ENCODE data around the gene TACR1. TPM values are rescaled to one million over a fixed set of nuclear protein-coding genes. Genes with fewer than 3 reads are reported as not detected.

TACR1 gene
- total and polyA plus RNA-seq, 2 of the 4 experiments (the other 2 are of a cell fraction), result under 0.01 to 0.09 TPM

DNA sequence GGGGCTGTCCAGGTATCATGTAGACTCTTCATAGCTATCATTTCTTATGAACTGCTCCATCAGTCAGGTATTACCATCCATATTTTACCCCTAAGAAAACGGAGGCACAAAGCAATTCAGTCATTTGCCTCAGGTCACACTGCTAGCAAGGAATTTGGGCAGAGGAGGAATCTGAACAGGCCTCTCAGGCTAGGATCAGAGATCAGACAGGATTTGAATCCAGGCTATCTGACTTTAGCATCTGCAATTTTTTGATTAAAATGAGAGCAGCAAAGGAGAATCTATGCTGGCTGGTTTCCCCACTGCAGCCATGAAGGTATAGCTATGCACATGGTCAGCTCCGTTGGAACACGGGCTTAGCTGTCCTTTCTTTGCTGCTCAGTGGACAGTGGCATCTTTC, 60.1 kb downstream of the TACR1 start:
- Histone ChIP-seq H3K9me1 (ENCODE audit: insufficient read depth, low read length) (no peaks in the 10 kb centered on the region), H2BK5ac (ENCODE audit: low read depth, low read length, poor library complexity, severe bottlenecking) (no peak overlapping the region), H4K5ac (ENCODE audit: low read depth, low read length) (no peak overlapping the region), H3K4ac (ENCODE audit: low read depth, low read length) (no peak overlapping the region), H3K36me3 (ENCODE audit: control insufficient read depth, insufficient read depth, low read length) (no peaks in the 10 kb centered on the region), H3K4me1 (ENCODE audit: control insufficient read depth, insufficient read depth, low read length) (peaks cover 4% of the 10 kb centered on the region; the same call in 1 of the 2 replicates), H2BK20ac (ENCODE audit: low read depth, low read length) (no peak overlapping the region), H3K4me2 (ENCODE audit: low read depth, low read length) (no peak overlapping the region), H2AK9ac (replicated peaks; ENCODE audit: low read depth, low read length, poor library complexity) (no peak overlapping the region), H2BK120ac (ENCODE audit: low read depth, low read length) (no peak overlapping the region), H4K8ac (ENCODE audit: low read depth in 2 of 2, low read length in 2 of 2) (no peak overlapping the region), H3K18ac (ENCODE audit: low read depth, low read length) (no peak overlapping the region), H3K9me3 (ENCODE audit: control insufficient read depth, insufficient read depth, low read length) (no peaks in the 10 kb centered on the region), H3K27ac (ENCODE audit: insufficient read depth, low read length) (no peak overlapping the region), H3K56ac (ENCODE audit: extremely low read depth, insufficient read depth, low read length) (no peak overlapping the region), H2AFZ (replicated peaks; ENCODE audit: low read length, poor library complexity) (no peak overlapping the region), H2BK15ac (ENCODE audit: low read depth, low read length) (no peak overlapping the region), H3K4me3 (ENCODE audit: insufficient read depth, low read depth, low read length) (no peak overlapping the region), H3K14ac (replicated peaks; ENCODE audit: low read depth, low read length) (no peak overlapping the region), H3K27me3 (ENCODE audit: control insufficient read depth, insufficient read depth, low read length) (peaks cover 9% of the 10 kb centered on the region), H3K23ac (ENCODE audit: low read depth, low read length) (no peak overlapping the region), H2AK5ac (ENCODE audit: low read depth, low read length) (no peak overlapping the region), H4K91ac (ENCODE audit: insufficient read depth, low read depth, low read length) (no peak overlapping the region), H3K79me1 (ENCODE audit: low read depth in 1 of 2, low read length in 2 of 2) (no peaks in the 10 kb centered on the region), H3K9ac (ENCODE audit: low read depth, low read length) (no peak overlapping the region), H4K20me1 (ENCODE audit: insufficient read depth, low read length) (no peaks in the 10 kb centered on the region)
- in situ Hi-C loops (cut with MboI; ENCODE audit: low sequenced_read_pairs) (no loop called here), dilution Hi-C loops (cut with HindIII; ENCODE audit: low sequenced_read_pairs, unreplicated experiment) (no loop called here), intact Hi-C loops (cut with micrococcal nuclease) (no loop called here)
- ChIA-PET CTCF (interaction anchor here (0.5 to 0.7 kb wide), 2 partner anchors 8 to 19 kb away, joined by 3 read pairs; no protein-coding TSS in a partner anchor), POLR2A (ENCODE audit: unreplicated experiment) (no interaction called here)
- no CpG with 5 or more reads among the region's 3 CpGs for WGBS, 2 experiments (ENCODE audit: extremely low coverage in 2 of 2, insufficient read length in 1 of 2)
- BruUV-seq (replicated peaks), result no TSS peak
- ATAC-seq (ENCODE audit: low read depth) (no peak), DNase-seq (no peak)
- TF ChIP-seq RCOR1 (IDR thresholded peaks at IDR 0.05; ENCODE audit: insufficient replicate concordance, low read length) (no peak), SMC3 (IDR thresholded peaks at IDR 0.05; ENCODE audit: low read depth, low read length) (no peak), ELK1 (IDR thresholded peaks at IDR 0.05; ENCODE audit: borderline replicate concordance, low read depth, low read length) (no peak), NFE2L2 (IDR thresholded peaks at IDR 0.05; ENCODE audit: low read depth, low read length) (no peak), RAD21 (IDR thresholded peaks at IDR 0.05; ENCODE audit: low read length) (no peak), RFX5 (IDR thresholded peaks at IDR 0.05; ENCODE audit: low read depth, low read length) (no peak), MAZ (IDR thresholded peaks at IDR 0.05; ENCODE audit: borderline replicate concordance, low read depth, low read length) (no peak), POLR2A (IDR thresholded peaks at IDR 0.05; ENCODE audit: low read depth, low read length) (no peak), CEBPB (IDR thresholded peaks at IDR 0.05; ENCODE audit: low read depth, low read length) (no peak), CHD1 (IDR thresholded peaks at IDR 0.05; ENCODE audit: low read depth, low read length) (no peak), BHLHE40 (IDR thresholded peaks at IDR 0.05; ENCODE audit: low read depth, low read length) (no peak), FOS (IDR thresholded peaks at IDR 0.05; ENCODE audit: low read depth, low read length) (no peak), MXI1 (IDR thresholded peaks at IDR 0.05; ENCODE audit: borderline replicate concordance, low read depth, low read length) (no peak), MAFK (IDR thresholded peaks at IDR 0.05; ENCODE audit: low read depth, low read length) (no peak)
- TF ChIP-seq, protein P1, sequence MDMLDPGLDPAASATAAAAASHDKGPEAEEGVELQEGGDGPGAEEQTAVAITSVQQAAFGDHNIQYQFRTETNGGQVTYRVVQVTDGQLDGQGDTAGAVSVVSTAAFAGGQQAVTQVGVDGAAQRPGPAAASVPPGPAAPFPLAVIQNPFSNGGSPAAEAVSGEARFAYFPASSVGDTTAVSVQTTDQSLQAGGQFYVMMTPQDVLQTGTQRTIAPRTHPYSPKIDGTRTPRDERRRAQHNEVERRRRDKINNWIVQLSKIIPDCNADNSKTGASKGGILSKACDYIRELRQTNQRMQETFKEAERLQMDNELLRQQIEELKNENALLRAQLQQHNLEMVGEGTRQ (IDR thresholded peaks at IDR 0.05; ENCODE audit: low read depth, low read length), result no peak
- TF ChIP-seq, protein P2, sequence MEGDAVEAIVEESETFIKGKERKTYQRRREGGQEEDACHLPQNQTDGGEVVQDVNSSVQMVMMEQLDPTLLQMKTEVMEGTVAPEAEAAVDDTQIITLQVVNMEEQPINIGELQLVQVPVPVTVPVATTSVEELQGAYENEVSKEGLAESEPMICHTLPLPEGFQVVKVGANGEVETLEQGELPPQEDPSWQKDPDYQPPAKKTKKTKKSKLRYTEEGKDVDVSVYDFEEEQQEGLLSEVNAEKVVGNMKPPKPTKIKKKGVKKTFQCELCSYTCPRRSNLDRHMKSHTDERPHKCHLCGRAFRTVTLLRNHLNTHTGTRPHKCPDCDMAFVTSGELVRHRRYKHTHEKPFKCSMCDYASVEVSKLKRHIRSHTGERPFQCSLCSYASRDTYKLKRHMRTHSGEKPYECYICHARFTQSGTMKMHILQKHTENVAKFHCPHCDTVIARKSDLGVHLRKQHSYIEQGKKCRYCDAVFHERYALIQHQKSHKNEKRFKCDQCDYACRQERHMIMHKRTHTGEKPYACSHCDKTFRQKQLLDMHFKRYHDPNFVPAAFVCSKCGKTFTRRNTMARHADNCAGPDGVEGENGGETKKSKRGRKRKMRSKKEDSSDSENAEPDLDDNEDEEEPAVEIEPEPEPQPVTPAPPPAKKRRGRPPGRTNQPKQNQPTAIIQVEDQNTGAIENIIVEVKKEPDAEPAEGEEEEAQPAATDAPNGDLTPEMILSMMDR (conservative IDR thresholded peaks at IDR 0.05; ENCODE audit: low read depth, low read length), result no peak
